Heart left ventricle (tissue), 16 donors: Measurements from ENCODE around the gene NOTCH4. TPM values are rescaled to one million over a fixed set of nuclear protein-coding genes. Genes with fewer than 3 reads are reported as not detected.

Experiments
- ATAC-seq, 4 donors: fragments of 200-7000 bp; cut with Tn5 transposase; one replicate each; pipeline ENCODE4 v1.9.1; 2020 to 2022; ENCODE audit warnings: moderate library complexity in 4 of 4, mild to moderate bottlenecking in 3 of 4, moderate number of reproducible peaks in 1 of 4
- DNase-seq, 5 donors: peaks; one replicate each; pipeline ENCODE4 v3.0.0-alpha.2; 2020
- H3K27ac ChIP-seq, 12 donors: fragments of 200-600 bp; sonication (generic) in 4 of 12; one replicate each; pipeline versions ENCODE4 v1.5.0 to v1.8.0; 2016 to 2022; ENCODE audit warnings: mild to moderate bottlenecking in 2 of 12
- H3K27me3 ChIP-seq, 9 donors: fragments of 200-600 bp; sonication (generic) in 2 of 9; one replicate each; pipeline versions ENCODE4 v1.5.1 to v1.8.0; 2016 to 2022; ENCODE audit warnings: mild to moderate bottlenecking in 3 of 9
- H3K36me3 ChIP-seq, 9 donors: fragments of 200-600 bp; sonication (generic) in 2 of 9; one replicate each; pipeline versions ENCODE4 v1.5.0 to v1.8.0; 2018 to 2022; ENCODE audit warnings: mild to moderate bottlenecking in 2 of 9
- H3K4me1 ChIP-seq, 12 donors: fragments of 200-600 bp; sonication (generic) in 4 of 12; one replicate each; pipeline versions ENCODE4 v1.5.0 to v1.8.0; 2016 to 2022; ENCODE audit warnings: mild to moderate bottlenecking in 3 of 12
- H3K4me3 ChIP-seq, 12 donors: fragments of 200-600 bp; sonication (generic) in 4 of 12; one replicate each; pipeline versions ENCODE4 v1.5.0 to v1.8.0; 2017 to 2022; ENCODE audit warnings: mild to moderate bottlenecking in 9 of 12, moderate library complexity in 4 of 12
- H3K9me3 ChIP-seq, 12 donors: fragments of 200-600 bp; sonication (generic) in 4 of 12; one replicate each; pipeline versions ENCODE4 v1.5.0 to v1.8.0; 2016 to 2022; ENCODE audit warnings: mild to moderate bottlenecking in 1 of 12
- CTCF ChIP-seq, 12 donors: fragments of 200-600 bp; sonication (generic) in 4 of 12; IDR thresholded peaks; one replicate each; pipeline versions ENCODE4 v1.5.0 to v1.8.0; 2018 to 2022; ENCODE audit warnings: antibody characterized with exemption in 12 of 12, mild to moderate bottlenecking in 5 of 12
- POLR2A ChIP-seq, 2 donors: fragments of 450-650 bp; IDR thresholded peaks; one replicate each; pipeline ENCODE4 v1.6.1; 2017; ENCODE audit warnings: antibody characterized with exemption in 2 of 2, mild to moderate bottlenecking in 2 of 2, moderate library complexity in 2 of 2
- WGBS, 4 donors: extraction: QIAGEN DNeasy Blood & Tissue Kit in 2 of 4; methylation state at CpG; one replicate each; pipeline versions ENCODE4 v1.1.5 to v1.1.7; 2013 to 2018; 5-methylcytosine and 5-hydroxymethylcytosine counted together
- intact Hi-C, 10 donors: fragments of 100-400 bp; cut with DNase I; formaldehyde crosslinking; loops; one replicate each; pipeline versions ENCODE4 v1.11.1 to v1.14.2; 2022
- polyA plus RNA-seq, 2 donors: library from polyadenylated mRNA; stranded (reverse); fragments of 200-250 nt; gene quantifications; one replicate each; pipeline ENCODE4 v1.2.3, GENCODE V29; 2013
- total RNA-seq, 9 donors: library from RNA; depleted of rRNA in 2 of 9; stranded (reverse); fragments of >200 nt in 2 of 9; fragmentation: NEBNext Ultra II Directional in 3 of 9; extraction: Animal tissue kit (Norgen Biotek cat#: 25700) in 3 of 9; gene quantifications; one replicate each; pipeline versions ENCODE4 v1.1.0 to v1.2.4, GENCODE V29; 2016 to 2023
- donor health status: ischemic (EF 13 %, LVEDD 7.1; RV severe dilation, severe dysfunction).
- donor health status: healthy with polysubstance abuse.
- donor health status: DM: no; HTN: yes; CAD: no.
- donor health status: DM: no; HTN: no; CAD: no.
- donor health status: ischemic (EF 25% LVEDD 6.9; RV normal size, moderate dysfunction).
- donor health status: ischemic (EF 25% LVEDD 5.7; RV mildly dilated, moderate dysfunction).
- donor health status: healthy.
- donor health status: DM: yes; HTN: yes; CAD: no.
- donor health status: ischemic (EF 35%, LVEDD 5.7; RV mildly dilated, moderate dysfunction).
- donor health status: nonischemic (EF 11% LVEDD 7.7; RV severe dilation, severe dysfunction).
- donor health status: DM: yes; HTN: yes; CAD: no.
- donor health status: PGD.
- donor health status: ischemic (EF 29% LVEDD 5.4; RV normal size, mild dysfunction).
- donor health status: nonischemic (EF 23%, LVEDD 6.1; RV moderate dilation, normal function).

The NOTCH4 gene
- total and polyA plus RNA-seq, 11 donors: 15.8 to 55.5 (median 24.9) TPM

DNA sequence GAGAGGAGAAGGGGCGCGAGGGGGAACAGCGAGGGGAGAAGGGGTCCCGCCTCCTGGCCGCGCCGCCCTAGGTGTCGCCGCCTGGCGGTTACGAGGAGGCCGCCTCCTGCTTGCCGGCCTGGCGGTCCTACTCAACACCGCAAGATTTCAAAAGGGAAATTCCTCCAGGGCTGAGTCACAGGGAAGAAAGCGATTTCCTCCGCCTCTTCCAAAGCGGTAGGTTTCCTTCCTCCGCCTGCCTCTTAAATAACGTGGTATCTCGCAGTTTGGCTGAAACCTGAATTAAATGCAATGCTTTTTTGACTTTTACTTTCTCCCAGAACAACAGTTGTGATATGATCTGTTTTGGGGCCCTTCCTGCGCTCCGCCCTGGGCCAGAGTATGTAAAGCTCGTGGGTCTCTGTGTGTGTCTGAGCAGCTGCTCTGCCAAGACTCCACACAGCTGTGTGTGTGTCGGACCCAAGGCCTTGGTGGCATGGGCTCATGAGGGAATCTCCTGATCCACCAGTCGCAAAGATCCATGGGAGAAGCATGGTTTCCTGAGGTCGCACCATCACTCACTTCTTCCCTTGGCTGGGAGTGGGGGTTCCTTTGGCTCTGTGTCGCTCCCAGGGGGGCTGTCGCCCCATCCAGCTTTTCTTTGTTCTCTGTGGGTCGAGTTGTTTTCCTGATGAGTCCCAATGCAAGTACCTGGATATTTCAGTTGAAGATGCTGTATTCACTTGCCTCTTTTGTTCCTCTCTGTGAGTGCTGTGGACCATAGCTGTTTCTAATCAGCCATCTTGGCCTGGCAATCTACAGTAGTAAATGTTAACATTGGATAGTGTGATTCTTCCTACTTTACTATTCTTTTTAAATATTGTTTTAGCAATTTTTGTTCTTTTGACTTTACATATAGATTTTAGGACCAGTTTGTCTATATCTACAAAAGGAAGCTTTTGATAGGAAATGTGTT is 31.6 kb upstream of the NOTCH4 start:
- Histone ChIP-seq H3K27ac (peak overlapping the region; percentile 45 to 95 (median 83)), H3K9me3 (peaks cover 0 to 14% (median 0%) of the 10 kb centered on the region in 12 donors), H3K27me3 (peaks cover 0 to 7% (median 0%) of the 10 kb centered on the region in 9 donors), H3K4me3 (peak overlapping the region in 10 of 12 donors; percentile 15 to 56 (median 44)), H3K36me3 (no peaks in the 10 kb centered on the region), H3K4me1 (peaks cover 0 to 17% (median 0%) of the 10 kb centered on the region in 12 donors)
- intact Hi-C loops: loop anchor here in 3 of 10 donors (1.0 to 5.0 kb wide), 2 partner anchors 137 to 138 kb away; no protein-coding TSS in a partner anchor
- WGBS, 4 donors: 8 to 10% (median 9%) methylated on average over 28 to 30 of the region's 30 CpGs
- peak; percentile 56 to 87 (median 70) for TF ChIP-seq CTCF (IDR thresholded peaks at IDR 0.05)
- TF ChIP-seq POLR2A (IDR thresholded peaks at IDR 0.05): peak in 1 of 2 donors; percentile 9
- ATAC-seq (peak; percentile 88 to 99 (median 96)), DNase-seq (peak; percentile 66 to 80 (median 74))

GRCh38 chr6:32254761-32255198 is 30.9 kb upstream of the NOTCH4 start:
- DNase-seq: no peak
- TF ChIP-seq CTCF (IDR thresholded peaks at IDR 0.05) (no peak), POLR2A (IDR thresholded peaks at IDR 0.05) (no peak)
- intact Hi-C loops: loop anchor here in 3 of 10 donors (1.0 to 5.0 kb wide), 2 partner anchors 138 to 139 kb away; no protein-coding TSS in a partner anchor
- peak overlapping the region; percentile 45 to 95 (median 83) for H3K27ac ChIP-seq
- peak in 3 of 4 donors; percentile 31 to 49 (median 41) for ATAC-seq
- peak overlapping the region in 10 of 12 donors; percentile 15 to 56 (median 44) for H3K4me3 ChIP-seq
- peaks cover 0 to 17% (median 0%) of the 10 kb centered on the region in 12 donors for H3K4me1 ChIP-seq
- H3K9me3 ChIP-seq: peaks cover 0 to 14% (median 0%) of the 10 kb centered on the region in 12 donors
- H3K36me3 ChIP-seq: no peaks in the 10 kb centered on the region
- H3K27me3 ChIP-seq: peaks cover 0 to 7% (median 0%) of the 10 kb centered on the region in 9 donors
- 11 to 27% (median 17%) methylated on average over 12 of the region's 12 CpGs for WGBS, 4 donors

DNA sequence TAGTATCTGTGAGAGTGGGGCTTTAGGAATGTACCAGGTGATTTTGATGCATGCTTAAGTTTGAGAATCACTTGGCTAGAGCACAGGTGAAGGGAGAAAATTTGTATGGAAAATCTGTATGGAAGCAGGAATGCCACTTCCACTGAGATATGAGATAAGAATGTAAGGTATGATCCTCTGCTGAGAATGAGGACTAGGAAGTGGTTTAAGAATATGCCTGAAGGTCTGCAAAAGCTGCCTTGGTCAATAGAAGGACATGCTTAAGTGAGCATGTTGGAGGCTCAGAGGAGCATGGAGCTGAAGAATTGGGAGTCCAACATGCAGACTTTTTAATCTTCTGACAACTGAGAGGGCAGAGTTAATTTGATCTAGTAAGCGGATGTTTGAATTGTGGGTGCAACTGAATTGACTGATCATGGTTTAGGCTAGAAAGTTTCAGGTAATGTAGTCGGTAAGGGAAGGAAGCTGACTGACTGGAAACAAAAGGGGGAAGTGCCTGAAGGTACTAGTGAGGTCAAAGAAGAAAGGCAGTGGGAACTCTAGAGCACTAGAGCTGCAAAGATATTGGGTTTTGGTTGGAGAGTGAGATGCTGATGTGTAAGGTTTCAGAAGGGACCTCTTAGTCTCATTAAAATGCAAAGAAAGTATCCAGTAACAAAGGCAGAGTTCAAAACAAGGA is 28.6 kb upstream of the NOTCH4 start:
- TF ChIP-seq CTCF (IDR thresholded peaks at IDR 0.05) (no peak), POLR2A (IDR thresholded peaks at IDR 0.05) (no peak)
- ATAC-seq (no peak), DNase-seq (no peak)
- peaks cover 0 to 17% (median 0%) of the 10 kb centered on the region in 12 donors for H3K4me1 ChIP-seq
- H3K27me3 ChIP-seq: peaks cover 0 to 7% (median 0%) of the 10 kb centered on the region in 9 donors
- peaks cover 0 to 11% (median 0%) of the 10 kb centered on the region in 12 donors for H3K9me3 ChIP-seq
- WGBS, 4 donors: 22 to 61% (median 38%) methylated on average over 1 to 2 of the region's 2 CpGs
- peak overlapping the region in 6 of 12 donors; percentile 7 to 56 (median 24) for H3K27ac ChIP-seq
- intact Hi-C loops: no loop called here
- no peaks in the 10 kb centered on the region for H3K36me3 ChIP-seq
- no peak overlapping the region for H3K4me3 ChIP-seq
